ENCODE data around the gene BCL2.

Gene BCL2

GRCh38 chr18:63284827-63285733 lies 34.5 kb downstream of the BCL2 start:
- FAIRE-seq, result no peak

DNA sequence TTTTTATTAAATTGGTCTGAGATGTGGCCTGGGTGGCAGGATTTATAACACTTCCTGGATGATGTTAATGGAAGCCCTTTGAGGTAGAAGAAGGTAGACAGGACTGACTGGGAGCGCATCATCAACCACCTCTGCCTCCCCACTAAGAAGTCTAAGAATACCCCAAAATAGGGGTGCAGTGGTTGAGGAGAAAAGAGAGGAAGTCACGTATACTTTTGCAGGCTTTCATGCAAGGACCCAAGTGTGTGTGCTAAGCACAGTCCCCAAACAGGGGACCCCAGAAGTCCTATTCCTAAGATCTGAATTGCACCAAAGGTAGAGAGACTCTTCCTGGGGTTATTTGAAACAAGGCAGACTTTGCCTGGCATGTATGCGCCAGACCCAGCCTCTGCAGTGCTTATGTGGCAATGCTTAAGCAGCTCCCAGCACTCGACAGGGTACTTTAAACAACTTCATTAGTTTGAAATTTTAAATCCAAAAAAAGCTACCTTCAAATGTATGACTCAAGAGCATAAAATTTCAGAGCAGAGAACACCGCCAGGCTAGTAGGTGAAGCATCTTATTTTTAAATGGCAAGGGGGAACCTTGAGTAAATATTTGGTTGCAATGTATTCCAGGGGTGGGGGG lies 35.3 kb downstream of the BCL2 start:
- no peak for FAIRE-seq

- no peak for FAIRE-seq
Measured at GRCh38 chr18:63283305-63284094, 36.1 kb downstream of the BCL2 start.

DNA sequence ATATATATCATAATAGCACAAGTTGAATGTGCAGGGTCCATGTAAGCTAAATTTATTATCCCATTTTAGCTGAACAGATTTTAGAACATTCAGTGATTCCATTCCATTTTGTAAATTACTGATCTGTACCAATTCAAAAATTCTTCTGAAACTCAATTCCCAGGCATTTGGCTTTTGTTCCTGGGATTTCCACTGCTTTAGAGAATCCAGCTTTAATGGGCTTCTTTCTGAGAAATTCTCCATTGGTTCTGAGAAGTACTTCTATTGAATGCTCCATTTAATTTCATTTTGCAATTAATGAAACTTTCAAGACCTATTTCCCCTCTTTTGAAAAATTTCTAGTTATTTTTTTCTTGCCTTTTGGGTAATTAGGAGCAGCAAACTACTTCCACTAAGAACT lies 36.8 kb downstream of the BCL2 start:
- no peak for FAIRE-seq

DNA sequence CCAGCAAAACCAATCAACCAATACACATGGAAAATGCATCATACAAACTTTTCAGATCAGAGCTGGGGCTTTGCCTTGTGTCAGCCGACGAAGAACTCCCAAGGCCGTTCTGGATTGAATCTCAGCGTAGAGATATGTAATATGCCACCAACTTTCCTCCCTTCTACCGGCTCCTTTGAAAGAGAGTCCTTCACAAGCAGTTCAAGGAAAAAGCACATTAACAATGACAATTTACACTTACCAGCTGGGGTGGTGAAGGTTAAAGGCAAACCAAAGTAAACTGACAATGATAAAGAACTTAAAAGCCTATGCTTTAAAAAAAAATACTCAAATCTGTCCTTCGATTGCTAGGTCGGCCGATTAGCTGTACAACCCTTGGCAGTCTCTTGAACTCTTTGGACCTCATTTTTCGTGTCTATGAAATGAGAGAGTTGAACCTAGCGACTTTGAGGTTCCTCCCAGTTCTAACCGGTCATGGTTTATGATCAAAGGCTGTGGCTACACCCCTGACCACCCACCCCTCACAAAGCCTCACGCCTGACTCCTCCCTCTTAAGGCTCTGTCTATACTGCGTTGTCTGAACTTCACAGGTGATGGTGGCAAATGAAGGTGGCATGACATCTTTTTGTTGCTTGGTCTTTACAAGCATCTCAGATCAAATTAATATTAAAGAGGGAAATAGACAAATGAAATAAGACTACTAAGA lies 46.2 kb downstream of the BCL2 start:
- FAIRE-seq, result no peak

- no peak for FAIRE-seq
Measured at GRCh38 chr18:63272638-63273037, 46.9 kb downstream of the BCL2 start.

DNA sequence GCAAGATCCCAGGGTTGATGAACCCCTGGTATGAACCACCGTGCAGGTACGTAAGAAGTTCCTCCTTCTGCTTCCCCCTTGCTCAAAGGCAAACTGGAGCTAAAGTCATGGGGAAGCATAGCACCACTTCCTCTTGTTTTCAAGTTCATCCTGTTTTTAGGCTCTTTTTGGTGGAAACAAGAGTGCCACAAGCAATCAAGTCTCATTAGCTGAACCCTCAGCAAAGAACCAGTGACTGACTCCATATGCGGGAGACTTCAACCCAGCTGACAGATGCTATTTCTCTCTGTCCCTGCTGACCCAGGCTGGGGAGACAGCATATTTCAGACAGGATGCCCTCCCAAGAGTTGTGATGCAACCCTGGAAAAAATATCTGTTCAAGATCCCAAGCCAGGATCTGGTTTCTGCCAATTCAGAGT lies 47.7 kb downstream of the BCL2 start:
- no peak for FAIRE-seq

- FAIRE-seq, result no peak
Measured at GRCh38 chr18:63271148-63271547, 48.4 kb downstream of the BCL2 start.

DNA sequence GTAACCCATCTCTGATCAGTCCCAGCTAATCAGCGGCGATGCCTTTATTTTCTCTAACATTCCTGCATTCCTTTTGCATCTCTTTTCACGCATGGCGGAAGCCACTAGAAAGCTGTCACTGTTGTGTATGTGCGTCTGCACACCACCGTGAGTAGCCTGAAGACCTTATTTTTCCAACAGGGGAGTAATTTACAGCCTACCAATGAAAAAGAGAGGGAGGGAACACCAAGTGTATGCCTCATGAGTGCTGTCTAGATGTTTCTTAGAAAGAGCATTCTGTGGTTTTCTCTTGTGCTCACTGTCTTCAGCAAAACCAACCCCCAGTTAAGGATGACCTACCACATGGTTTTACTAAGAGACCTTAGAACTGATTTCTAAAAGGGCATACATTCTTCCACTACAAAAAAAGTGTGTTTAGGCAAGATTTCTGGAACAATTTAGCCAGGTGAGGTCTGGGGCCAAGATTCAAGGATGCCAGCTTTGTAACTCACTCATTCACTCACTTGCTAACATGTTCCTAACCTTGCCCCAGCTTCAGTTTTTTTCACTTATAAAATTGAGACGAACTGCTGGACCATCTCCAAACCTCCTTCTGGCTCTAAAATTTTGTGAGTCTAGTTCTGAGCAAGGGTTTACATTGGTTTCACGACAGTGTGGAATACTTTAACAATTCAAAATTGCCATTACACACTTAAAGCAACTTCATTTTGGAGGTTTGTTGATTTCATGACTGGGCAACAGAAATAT lies 51.4 kb downstream of the BCL2 start:
- FAIRE-seq, result no peak

DNA sequence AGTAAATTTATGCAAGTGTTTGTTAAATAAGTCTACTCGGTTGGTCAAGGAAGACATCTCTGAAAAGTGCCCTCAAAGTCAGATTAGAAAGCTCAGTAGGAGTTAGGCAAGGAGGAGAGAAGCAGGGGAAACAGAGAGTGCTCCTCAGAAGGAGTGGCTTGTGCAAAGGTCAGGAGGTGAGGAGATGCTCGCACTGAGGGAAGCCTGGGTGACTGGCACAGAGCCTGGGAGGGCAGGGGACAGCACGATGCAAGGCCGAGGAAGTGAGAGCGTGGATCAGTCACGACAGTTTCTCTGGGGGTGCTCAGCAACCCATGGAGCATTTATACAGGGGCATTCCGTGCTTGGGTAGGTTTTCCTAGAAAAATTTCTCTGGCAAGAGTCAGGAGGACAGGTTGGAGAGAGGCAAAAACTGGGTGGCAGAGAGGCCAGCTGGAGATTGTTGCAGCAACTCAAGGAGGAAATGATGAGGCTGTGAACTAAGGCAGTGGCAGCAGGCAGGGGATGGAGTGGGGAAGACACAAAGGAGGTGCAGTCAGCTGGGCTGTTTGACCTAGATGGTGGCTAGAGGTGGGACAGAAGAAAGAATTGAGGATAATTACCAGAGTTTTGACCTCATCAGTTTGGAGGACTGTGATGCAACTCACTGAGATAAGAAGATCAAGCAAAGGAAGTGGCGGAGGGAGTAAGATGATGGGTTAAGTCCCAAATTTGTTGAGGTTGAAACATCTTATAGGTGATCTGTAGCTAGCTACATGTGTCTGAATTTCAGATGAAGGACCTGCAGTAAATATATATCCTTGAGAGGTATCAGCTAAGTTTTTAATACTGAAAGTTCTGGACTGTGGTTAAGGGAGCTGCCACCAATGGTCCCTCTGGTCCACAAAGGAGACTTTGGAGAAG lies 52.4 kb downstream of the BCL2 start:
- FAIRE-seq, result no peak

DNA sequence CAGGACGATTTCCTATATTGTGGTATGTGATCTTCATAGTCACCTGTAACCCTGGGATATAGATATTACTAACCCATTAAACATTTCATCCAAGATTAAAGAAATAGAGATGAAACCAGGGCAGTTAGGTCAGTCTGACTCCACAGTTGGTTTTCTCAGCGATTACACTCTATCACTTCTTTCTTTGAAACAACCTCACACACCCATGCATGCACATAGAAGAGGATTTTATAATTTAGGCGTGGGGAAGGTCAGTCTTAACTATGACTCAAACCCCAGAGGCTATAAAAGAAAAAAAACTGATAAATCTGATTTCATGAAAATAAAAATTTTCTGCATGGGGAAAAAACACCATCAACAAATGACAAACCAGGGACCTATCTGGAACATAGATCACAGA lies 54.2 kb downstream of the BCL2 start:
- no peak for FAIRE-seq

GRCh38 chr18:63264871-63265270 lies 54.7 kb downstream of the BCL2 start:
- FAIRE-seq, result no peak

DNA sequence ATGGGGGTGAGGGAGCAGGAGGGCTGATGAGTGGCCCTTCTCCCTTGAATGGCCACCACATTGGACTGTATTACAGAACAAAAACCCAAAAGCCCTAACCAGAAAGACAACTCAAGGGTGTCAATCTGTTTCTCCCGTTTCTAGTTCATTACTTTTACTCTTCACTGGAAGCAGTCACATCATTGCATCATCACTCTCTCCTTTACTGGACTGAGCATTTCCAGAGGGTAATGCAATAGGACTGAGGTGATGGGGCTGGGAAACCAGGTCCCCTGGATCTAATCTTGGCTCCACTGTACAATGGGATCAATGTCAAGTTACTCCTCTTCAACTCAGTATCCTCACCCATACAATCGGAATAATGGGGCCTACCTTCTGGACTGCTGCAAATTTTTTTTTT lies 56.1 kb downstream of the BCL2 start:
- no peak for FAIRE-seq

- no peak for FAIRE-seq
Measured at GRCh38 chr18:63262369-63263335, 56.9 kb downstream of the BCL2 start.

DNA sequence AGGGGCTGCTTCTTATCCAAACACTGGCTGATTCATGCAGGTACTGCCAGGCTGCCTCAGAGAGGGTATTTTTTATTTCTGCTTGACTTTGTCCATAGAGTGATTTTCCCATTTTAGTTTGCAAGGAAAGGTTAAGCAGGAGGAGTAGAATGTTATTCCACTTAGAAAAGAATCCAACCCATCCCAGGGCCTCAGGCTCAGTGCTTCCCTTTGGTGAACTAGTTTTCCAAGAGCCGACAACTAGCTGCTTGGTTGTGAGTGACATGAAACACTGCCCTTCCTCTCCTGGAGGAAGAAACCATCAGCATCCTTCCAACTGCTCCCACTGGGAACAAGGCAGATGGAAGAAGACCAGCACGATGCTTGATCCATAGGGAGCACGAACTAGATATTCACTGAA lies 58.5 kb downstream of the BCL2 start:
- FAIRE-seq, result no peak

DNA sequence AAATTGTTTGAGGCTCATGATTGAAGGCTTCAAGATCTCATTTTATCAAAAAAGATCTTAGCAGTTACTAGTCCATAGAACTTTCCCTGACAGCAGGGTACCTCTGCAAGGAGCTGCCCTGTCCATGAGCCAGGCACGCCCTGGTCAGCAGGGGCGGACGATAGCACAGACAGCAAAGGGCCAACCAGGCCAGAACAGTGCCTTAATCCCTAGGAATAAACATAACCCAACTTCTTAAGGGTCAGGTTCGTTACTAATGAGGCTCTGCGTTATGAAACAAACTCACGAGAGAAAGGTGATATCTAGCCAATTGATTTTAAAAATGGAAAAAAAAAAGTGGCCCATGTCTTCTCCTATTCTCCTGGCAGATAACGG lies 59.2 kb downstream of the BCL2 start:
- no peak for FAIRE-seq

GRCh38 chr18:63259567-63260379 lies 59.8 kb downstream of the BCL2 start:
- no peak for FAIRE-seq

DNA sequence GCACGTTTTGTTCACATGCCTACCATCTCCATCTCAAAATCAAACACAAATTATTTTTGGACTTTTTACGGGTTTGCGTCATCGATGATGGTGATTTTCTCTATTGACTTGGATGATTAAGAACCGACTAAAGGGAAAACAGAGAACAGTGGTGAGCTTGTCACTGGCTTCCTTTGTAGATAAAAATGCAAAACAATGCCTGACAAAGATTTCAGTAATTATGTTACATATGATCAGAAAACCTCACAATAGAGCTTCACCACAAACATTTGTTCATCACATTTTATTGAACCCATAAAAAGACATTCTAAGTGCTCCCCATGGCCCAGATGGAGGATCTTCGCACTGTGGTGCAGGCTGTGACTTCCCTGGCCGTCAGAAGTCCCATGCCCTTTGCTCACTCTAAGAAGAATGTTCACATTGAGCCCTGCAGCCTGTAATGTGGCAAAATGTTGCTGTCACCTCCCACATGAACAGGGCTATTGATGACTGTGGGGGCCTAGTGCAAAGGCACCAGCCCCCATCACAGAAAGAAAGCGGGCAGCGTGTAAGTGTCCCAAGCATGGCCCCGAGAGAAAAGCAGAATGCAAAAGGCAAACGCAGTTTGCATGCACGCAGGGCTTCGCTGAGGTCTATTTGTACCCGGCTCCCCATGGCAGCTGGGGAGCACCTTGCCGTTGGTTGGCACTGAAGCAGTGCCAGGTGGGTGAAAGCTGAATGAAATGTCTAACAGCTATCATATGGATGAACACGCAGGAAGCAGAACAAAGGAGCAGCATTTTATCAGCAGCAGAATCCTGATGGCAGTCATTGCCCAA lies 60.6 kb downstream of the BCL2 start:
- no peak for FAIRE-seq
